ENCODE data around the gene LMBR1. TPM values are rescaled to one million over a fixed set of nuclear protein-coding genes. Genes with fewer than 3 reads are reported as not detected.
A peak's percentile ranks its signal among the peaks of the same experiment; 100 is the strongest.
"Not testable (repeated sequence)": the region's sequence is repeated elsewhere in the genome, so short reads cannot be mapped to it uniquely, and the experiment has no call there.

LMBR1 gene
- total RNA-seq, 1 experiment from 2014 or later, result 91.1 TPM

- peaks cover 6% of the 10 kb centered on the region for H3K36me3 Mint-ChIP-seq (ENCODE audit: insufficient read depth, unreplicated experiment)
- no peak for DNase-seq
- intact Hi-C loops (cut with micrococcal nuclease; ENCODE audit: unreplicated experiment), result no loop called here
These were observed 240.0 kb downstream of the LMBR1 start for GRCh38 chr7:156652886-156653568.

GRCh38 chr7:156651474-156651873, 241.5 kb downstream of the LMBR1 start:
- DNase-seq, result no peak
- no peak for TF ChIP-seq CTCF (IDR thresholded peaks at IDR 0.05; ENCODE audit: unreplicated experiment)
- CTCF ChIA-PET, result no interaction called here
- Mint-ChIP-seq H3K27ac (ENCODE audit: unreplicated experiment) (no peak overlapping the region), H3K27me3 (ENCODE audit: unreplicated experiment) (no peaks in the 10 kb centered on the region), H3K4me1 (ENCODE audit: low read depth, unreplicated experiment) (no peaks in the 10 kb centered on the region), H3K9me3 (ENCODE audit: low read depth, unreplicated experiment) (peaks cover 7% of the 10 kb centered on the region), H3K36me3 (ENCODE audit: insufficient read depth, unreplicated experiment) (no peaks in the 10 kb centered on the region), H3K4me3 (ENCODE audit: low read depth, unreplicated experiment) (no peak overlapping the region)
- intact Hi-C loops (cut with micrococcal nuclease; ENCODE audit: unreplicated experiment), result no loop called here
- no TSS peak for BruUV-seq (replicated peaks)

More at GRCh38 chr7:156652886-156653568, 240.0 kb downstream of the LMBR1 start:
- H3K27ac Mint-ChIP-seq (ENCODE audit: unreplicated experiment), result no peak overlapping the region
- CTCF ChIA-PET, result no interaction called here
- BruUV-seq (replicated peaks), result no TSS peak
- H3K4me3 Mint-ChIP-seq (ENCODE audit: low read depth, unreplicated experiment), result no peak overlapping the region
- no peaks in the 10 kb centered on the region for H3K27me3 Mint-ChIP-seq (ENCODE audit: unreplicated experiment)
- H3K9me3 Mint-ChIP-seq (ENCODE audit: low read depth, unreplicated experiment), result peaks cover 7% of the 10 kb centered on the region
- TF ChIP-seq CTCF (IDR thresholded peaks at IDR 0.05; ENCODE audit: unreplicated experiment), result no peak
- no peaks in the 10 kb centered on the region for H3K4me1 Mint-ChIP-seq (ENCODE audit: low read depth, unreplicated experiment)

GRCh38 chr7:156650042-156650441, 242.9 kb downstream of the LMBR1 start:
- CTCF ChIA-PET, result no interaction called here
- TF ChIP-seq CTCF (IDR thresholded peaks at IDR 0.05; ENCODE audit: unreplicated experiment), result no peak
- Mint-ChIP-seq H3K9me3 (ENCODE audit: low read depth, unreplicated experiment) (peaks cover 7% of the 10 kb centered on the region), H3K36me3 (ENCODE audit: insufficient read depth, unreplicated experiment) (no peaks in the 10 kb centered on the region), H3K27me3 (ENCODE audit: unreplicated experiment) (no peaks in the 10 kb centered on the region), H3K4me3 (ENCODE audit: low read depth, unreplicated experiment) (no peak overlapping the region), H3K4me1 (ENCODE audit: low read depth, unreplicated experiment) (no peaks in the 10 kb centered on the region), H3K27ac (ENCODE audit: unreplicated experiment) (no peak overlapping the region)
- intact Hi-C loops (cut with micrococcal nuclease; ENCODE audit: unreplicated experiment), result no loop called here
- DNase-seq, result peak; percentile 30
- no TSS peak for BruUV-seq (replicated peaks)

GRCh38 chr7:156647330-156647729, 245.7 kb downstream of the LMBR1 start:
- H3K9me3 Mint-ChIP-seq (ENCODE audit: low read depth, unreplicated experiment); H3K36me3 Mint-ChIP-seq (ENCODE audit: insufficient read depth, unreplicated experiment); DNase-seq; H3K4me1 Mint-ChIP-seq (ENCODE audit: low read depth, unreplicated experiment); H3K27ac Mint-ChIP-seq (ENCODE audit: unreplicated experiment); BruUV-seq (replicated peaks); H3K4me3 Mint-ChIP-seq (ENCODE audit: low read depth, unreplicated experiment); CTCF ChIA-PET; intact Hi-C loops (cut with micrococcal nuclease; ENCODE audit: unreplicated experiment); H3K27me3 Mint-ChIP-seq (ENCODE audit: unreplicated experiment): not testable (repeated sequence)

- Mint-ChIP-seq H3K36me3 (ENCODE audit: insufficient read depth, unreplicated experiment) (peaks cover 23% of the 10 kb centered on the region), H3K27me3 (ENCODE audit: unreplicated experiment) (no peaks in the 10 kb centered on the region), H3K4me1 (ENCODE audit: low read depth, unreplicated experiment) (peaks cover 9% of the 10 kb centered on the region), H3K4me3 (ENCODE audit: low read depth, unreplicated experiment) (no peak overlapping the region), H3K9me3 (ENCODE audit: low read depth, unreplicated experiment) (peaks cover 3% of the 10 kb centered on the region), H3K27ac (ENCODE audit: unreplicated experiment) (no peak overlapping the region)
- TF ChIP-seq CTCF (IDR thresholded peaks at IDR 0.05; ENCODE audit: unreplicated experiment), result no peak
- no peak for DNase-seq
- BruUV-seq (replicated peaks), result no TSS peak
- CTCF ChIA-PET, result no interaction called here
- intact Hi-C loops (cut with micrococcal nuclease; ENCODE audit: unreplicated experiment), result no loop called here
These were observed 250.5 kb downstream of the LMBR1 start for GRCh38 chr7:156642306-156643045.

Data from Calu3 (cell line).